IPS-18a (cell line): ENCODE data around the gene MAP3K2.
A peak's percentile ranks its signal among the peaks of the same experiment; 100 is the strongest.

Source experiments
- H3K27ac ChIP-seq: one replicate; pipeline ENCODE4 v1.5.1; 2013; ENCODE audit warnings: low read length
- H3K27me3 ChIP-seq: one replicate; pipeline ENCODE4 v1.6.1; 2013; ENCODE audit warnings: mild to moderate bottlenecking, low read length; ENCODE audit not compliant: control insufficient read depth, insufficient read depth
- H3K36me3 ChIP-seq: one replicate; pipeline ENCODE4 v1.6.1; 2013; ENCODE audit warnings: low read depth, low read length; ENCODE audit not compliant: control insufficient read depth
- H3K4me1 ChIP-seq: one replicate; pipeline ENCODE4 v1.6.1; 2013; ENCODE audit warnings: low read depth, low read length; ENCODE audit not compliant: control insufficient read depth
- H3K4me3 ChIP-seq: one replicate; pipeline ENCODE4 v1.5.1; 2013; ENCODE audit warnings: low read length
- H3K9ac ChIP-seq: one replicate; pipeline ENCODE4 v1.6.1; 2013; ENCODE audit warnings: mild to moderate bottlenecking, low read length, moderate library complexity
- H3K9me3 ChIP-seq: one replicate; pipeline ENCODE4 v1.6.1; 2013; ENCODE audit warnings: low read depth, low read length; ENCODE audit not compliant: control insufficient read depth

Gene MAP3K2

DNA sequence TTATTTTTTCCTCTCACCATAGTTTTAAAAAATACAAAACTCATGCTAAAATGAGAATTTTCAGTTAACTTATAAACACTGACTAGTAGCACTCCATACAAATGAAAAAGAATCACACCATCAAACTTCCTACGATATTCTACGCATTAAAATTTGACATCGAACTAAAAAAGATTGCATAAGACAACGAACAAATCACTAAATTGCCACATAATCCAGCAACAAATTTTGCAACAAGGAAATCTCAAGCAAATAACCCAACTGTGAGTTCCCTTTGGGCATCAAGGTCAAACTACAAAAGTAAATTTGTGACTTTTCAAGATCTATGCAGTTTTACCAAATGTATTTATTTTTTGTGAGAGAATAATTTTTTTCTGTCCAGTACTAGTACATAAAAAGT lies 1.5 kb downstream of the MAP3K2 start:
- no peak overlapping the region for H3K9ac ChIP-seq
- H3K9me3 ChIP-seq, result no peaks in the 10 kb centered on the region
- H3K27me3 ChIP-seq, result peaks cover 16% of the 10 kb centered on the region
- peaks cover 11% of the 10 kb centered on the region for H3K4me1 ChIP-seq
- no peaks in the 10 kb centered on the region for H3K36me3 ChIP-seq
- H3K27ac ChIP-seq, result no peak overlapping the region
- H3K4me3 ChIP-seq, result peak overlapping the region; percentile 92

DNA sequence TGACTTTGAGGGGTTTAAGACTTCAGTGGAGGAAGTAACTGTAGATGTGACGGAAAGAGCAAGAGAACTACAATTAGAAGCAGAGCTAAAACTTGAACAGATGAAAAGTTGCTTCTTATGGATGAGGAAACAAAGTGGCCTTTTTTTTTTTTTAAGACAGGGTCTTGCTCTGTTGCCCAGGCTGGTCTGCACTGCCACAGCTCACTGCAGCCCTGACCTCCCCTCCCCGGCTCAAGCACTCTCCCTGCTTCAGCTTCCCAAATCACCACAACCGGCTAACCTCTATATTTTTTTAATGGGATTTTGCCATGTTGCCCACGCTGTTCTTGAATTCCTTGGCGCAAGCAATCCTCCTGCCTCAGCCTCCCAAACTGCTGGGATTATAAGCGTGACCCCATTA lies 3.2 kb downstream of the MAP3K2 start:
- H3K36me3 ChIP-seq, result no peaks in the 10 kb centered on the region
- peaks cover 13% of the 10 kb centered on the region for H3K27me3 ChIP-seq
- H3K4me3 ChIP-seq, result no peak overlapping the region
- H3K27ac ChIP-seq, result no peak overlapping the region
- peaks cover 11% of the 10 kb centered on the region for H3K4me1 ChIP-seq
- no peaks in the 10 kb centered on the region for H3K9me3 ChIP-seq
- no peak overlapping the region for H3K9ac ChIP-seq

DNA sequence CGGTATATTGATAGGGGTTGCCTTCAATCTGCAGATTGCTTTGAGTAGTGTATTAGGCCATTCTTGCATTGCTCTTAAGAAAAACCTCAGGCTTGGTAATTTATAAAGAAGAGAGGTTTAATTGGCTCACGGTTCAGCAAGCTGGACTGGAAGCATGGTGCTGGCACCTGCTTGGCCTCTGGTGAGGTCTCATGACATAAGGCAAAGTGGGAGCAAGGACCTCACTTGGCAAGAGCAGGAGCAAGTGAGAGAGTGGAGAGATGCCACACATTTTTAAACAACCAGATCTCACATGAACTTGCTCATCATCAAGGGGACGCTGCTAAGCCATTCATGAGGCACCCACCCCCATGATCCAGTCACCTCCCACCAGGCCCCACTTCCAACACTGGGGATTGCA lies 4.9 kb downstream of the MAP3K2 start:
- Histone ChIP-seq H3K36me3 (no peaks in the 10 kb centered on the region), H3K9ac (no peak overlapping the region), H3K4me3 (no peak overlapping the region), H3K27me3 (no peaks in the 10 kb centered on the region), H3K9me3 (no peaks in the 10 kb centered on the region), H3K4me1 (peaks cover 4% of the 10 kb centered on the region), H3K27ac (no peak overlapping the region)

DNA sequence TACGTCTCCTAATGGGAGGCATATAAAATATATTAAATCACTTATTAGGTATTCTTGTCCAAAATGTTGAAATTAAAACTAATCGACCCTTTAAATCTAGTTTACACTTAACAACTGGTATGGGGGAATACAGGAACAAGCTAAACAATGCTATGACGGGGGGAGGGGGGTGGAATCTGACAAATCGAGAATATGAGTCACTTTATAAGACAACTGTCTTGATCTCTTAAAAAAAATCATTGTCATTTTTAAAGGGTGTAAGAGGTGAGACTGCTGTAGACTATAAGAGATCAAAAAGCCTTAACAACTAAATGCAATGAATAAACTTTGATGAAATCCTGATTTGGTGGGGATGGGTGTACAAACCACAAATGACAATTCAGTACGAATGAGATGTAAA lies 6.0 kb downstream of the MAP3K2 start:
- Histone ChIP-seq H3K4me1 (peaks cover 2% of the 10 kb centered on the region), H3K36me3 (no peaks in the 10 kb centered on the region), H3K27me3 (peaks cover under 1% of the 10 kb centered on the region), H3K27ac (no peak overlapping the region), H3K9ac (no peak overlapping the region), H3K9me3 (no peaks in the 10 kb centered on the region), H3K4me3 (no peak overlapping the region)

DNA sequence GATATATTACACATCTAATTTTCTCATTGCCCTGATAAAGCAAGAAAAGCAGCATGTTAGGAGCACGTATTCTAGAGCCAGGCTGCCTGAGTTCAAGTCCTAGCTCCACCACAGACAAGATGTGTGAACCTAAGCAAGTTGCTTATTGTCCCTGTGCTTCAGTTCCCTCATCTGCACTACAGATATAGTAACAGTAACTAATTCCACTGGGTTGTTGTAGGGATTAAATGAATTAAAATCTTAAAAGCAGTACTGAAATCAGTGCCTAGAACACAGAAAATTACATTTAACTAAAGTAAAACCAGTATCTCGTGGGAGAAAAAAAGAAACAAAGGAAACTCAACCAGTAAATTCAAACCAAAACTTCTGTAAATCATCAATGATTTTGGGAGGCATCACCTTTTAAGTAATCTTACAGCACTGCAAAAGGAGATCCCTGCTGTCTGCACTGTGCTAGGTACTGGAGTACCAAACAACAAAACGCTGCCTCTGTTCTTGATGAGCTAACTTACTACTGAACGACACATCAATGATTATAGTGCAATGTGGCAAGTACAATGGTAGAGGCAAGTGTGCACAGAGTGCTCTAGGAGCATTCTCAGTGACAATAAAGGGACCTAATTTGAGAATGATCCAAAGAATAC lies 7.9 kb downstream of the MAP3K2 start:
- H3K36me3 ChIP-seq, result no peaks in the 10 kb centered on the region
- H3K9me3 ChIP-seq, result no peaks in the 10 kb centered on the region
- H3K9ac ChIP-seq, result no peak overlapping the region
- H3K27ac ChIP-seq, result no peak overlapping the region
- peaks cover 11% of the 10 kb centered on the region for H3K4me1 ChIP-seq
- H3K27me3 ChIP-seq, result peaks cover 5% of the 10 kb centered on the region
- no peak overlapping the region for H3K4me3 ChIP-seq

DNA sequence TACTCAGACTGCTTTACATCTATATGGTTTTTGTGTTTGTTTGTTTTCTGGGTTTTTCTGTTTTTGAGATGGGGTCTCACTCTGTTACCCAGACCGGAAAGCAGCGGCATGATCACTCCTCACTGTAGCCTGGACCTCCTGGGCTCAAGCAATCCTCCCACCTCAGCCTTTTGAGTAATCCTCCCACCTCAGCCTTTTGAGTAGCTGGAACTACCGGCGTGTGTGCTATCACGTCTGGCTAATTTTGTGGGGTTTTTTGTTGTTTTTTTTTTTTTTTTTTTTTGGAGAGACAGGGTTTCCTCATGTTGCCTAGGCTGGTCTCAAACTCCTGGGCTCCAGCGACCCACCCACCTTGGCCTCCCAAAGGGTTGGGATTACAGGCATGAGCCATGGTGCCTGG lies 9.1 kb downstream of the MAP3K2 start:
- Histone ChIP-seq H3K4me3 (no peak overlapping the region), H3K36me3 (no peaks in the 10 kb centered on the region), H3K27me3 (peaks cover 15% of the 10 kb centered on the region), H3K9ac (no peak overlapping the region), H3K9me3 (peaks cover 1% of the 10 kb centered on the region), H3K4me1 (peaks cover 11% of the 10 kb centered on the region), H3K27ac (no peak overlapping the region)

DNA sequence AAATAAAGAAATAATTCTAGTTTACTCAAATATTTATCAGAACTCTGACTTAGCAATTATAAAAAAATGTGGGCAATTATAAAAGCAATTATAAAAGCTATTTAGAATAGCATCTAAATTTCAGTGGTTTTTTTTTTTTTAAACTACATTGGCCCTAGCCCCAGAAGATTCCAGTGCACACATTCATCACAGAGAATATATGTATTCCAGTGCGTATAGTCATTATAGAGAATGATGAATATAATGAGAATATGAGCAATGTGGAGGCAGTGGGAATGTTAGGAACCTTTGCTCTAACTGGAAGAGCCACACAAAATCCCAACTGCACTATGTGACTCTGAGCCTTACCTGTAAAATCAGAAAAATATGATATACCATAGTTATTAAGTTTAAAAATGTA lies 10.5 kb downstream of the MAP3K2 start:
- peaks cover 29% of the 10 kb centered on the region for H3K27me3 ChIP-seq
- no peak overlapping the region for H3K9ac ChIP-seq
- peaks cover 9% of the 10 kb centered on the region for H3K9me3 ChIP-seq
- H3K4me3 ChIP-seq, result no peak overlapping the region
- H3K36me3 ChIP-seq, result no peaks in the 10 kb centered on the region
- H3K4me1 ChIP-seq, result peaks cover 15% of the 10 kb centered on the region
- no peak overlapping the region for H3K27ac ChIP-seq

DNA sequence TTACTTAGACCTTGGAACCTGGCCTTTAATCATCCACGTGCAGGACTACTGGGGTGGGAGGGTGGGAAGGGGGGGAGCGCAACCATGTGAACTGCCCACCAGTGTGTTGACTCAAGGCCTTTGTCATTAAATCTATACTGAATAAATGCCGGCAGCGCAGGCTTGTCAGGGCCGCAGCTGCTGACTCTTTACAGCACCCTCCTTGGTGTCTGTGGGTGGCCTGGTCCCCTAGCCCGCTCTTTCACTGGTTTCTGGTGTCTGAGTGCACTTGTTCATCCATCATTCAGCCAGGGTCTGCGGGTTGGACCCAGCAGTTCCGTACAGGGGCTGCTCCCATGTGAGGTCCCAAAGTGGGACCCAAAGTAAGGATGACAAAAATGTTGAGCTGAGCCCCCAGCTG lies 11.5 kb downstream of the MAP3K2 start:
- H3K4me3 ChIP-seq, result no peak overlapping the region
- no peak overlapping the region for H3K27ac ChIP-seq
- H3K27me3 ChIP-seq, result peaks cover 39% of the 10 kb centered on the region
- peaks cover 15% of the 10 kb centered on the region for H3K4me1 ChIP-seq
- no peak overlapping the region for H3K9ac ChIP-seq
- peaks cover 9% of the 10 kb centered on the region for H3K9me3 ChIP-seq
- H3K36me3 ChIP-seq, result no peaks in the 10 kb centered on the region

DNA sequence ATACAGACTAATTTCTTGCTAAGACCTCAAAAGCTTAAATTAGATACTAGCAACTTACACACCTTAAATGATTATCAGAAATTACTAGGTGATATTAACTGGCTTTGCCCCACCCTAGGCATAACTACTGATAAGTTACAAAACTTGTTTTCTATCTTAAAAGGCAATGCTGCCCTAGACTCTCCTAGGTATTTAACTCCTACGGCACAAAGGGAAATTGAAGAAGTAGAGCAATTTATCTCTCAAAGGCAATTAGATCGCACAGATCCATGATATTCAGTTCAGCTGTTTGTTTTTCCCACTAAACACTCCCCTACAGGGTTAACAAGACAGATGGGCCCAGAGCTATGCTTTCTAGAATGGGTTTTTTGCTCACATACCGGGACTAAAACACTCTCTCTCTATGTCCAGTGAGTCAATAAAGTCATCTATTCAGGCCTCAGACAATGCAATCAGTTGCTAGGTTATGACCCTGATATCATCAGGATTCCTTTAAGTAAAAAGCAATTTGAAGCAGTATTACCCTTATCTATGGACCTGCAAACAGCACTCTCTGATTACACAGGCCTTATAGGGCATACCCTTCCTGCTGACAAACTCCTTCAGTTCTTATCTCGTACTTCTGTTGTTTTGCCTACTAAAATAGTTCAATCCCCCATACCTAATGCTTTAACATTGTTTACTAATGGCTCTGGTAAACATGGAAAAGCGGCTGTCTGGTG lies 14.3 kb downstream of the MAP3K2 start:
- H3K4me1 ChIP-seq, result peaks cover 28% of the 10 kb centered on the region

DNA sequence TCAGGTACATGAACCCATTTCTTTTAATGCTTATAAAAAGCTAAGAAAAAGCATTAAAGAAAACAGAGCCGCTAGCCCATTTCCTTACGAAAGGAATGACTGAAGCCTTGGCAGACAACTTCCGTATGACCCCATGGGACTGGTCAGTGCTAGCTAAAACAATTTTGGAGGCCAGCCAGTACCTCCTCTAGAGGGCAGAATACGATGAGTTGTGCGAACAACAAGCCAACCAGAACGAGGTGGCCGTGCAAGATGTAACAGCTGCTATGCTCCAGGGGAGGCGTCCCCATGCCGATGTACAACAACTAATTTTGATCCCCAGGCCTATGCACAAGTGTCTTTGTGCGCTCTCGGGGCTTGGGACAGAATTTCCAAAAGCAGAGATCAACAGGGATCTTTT lies 16.7 kb downstream of the MAP3K2 start:
- Histone ChIP-seq H3K9me3 (peaks cover 9% of the 10 kb centered on the region), H3K27me3 (peaks cover 86% of the 10 kb centered on the region), H3K4me3 (peak overlapping the region; percentile 28), H3K4me1 (peaks cover 23% of the 10 kb centered on the region), H3K9ac (no peak overlapping the region), H3K27ac (no peak overlapping the region), H3K36me3 (no peaks in the 10 kb centered on the region)

More for the DNA sequence above, 14.3 kb downstream of the MAP3K2 start:
- H3K27me3 ChIP-seq, result peaks cover 67% of the 10 kb centered on the region
- no peaks in the 10 kb centered on the region for H3K36me3 ChIP-seq
- no peak overlapping the region for H3K9ac ChIP-seq
- H3K4me3 ChIP-seq, result no peak overlapping the region
- no peak overlapping the region for H3K27ac ChIP-seq
- peaks cover 9% of the 10 kb centered on the region for H3K9me3 ChIP-seq

DNA sequence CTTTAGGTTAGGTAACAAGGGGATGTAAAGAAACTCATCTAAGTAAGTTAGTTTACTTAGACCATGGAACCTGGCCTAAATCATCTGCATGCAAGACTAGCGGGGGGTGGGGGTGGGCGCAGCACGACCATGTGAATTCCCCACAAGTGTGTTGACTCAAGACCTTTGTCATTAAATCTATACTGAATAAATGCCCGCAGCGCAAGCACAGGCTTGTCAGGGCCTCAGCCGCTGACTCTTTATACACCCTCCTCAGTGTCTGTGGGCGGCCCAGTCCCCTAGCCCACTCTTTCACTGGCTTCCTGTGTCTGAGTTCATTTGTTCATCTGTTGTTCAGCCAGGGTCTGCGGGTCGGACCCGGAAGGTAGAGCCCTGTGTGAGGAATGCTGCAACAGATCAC lies 17.8 kb downstream of the MAP3K2 start:
- H3K9ac ChIP-seq, result no peak overlapping the region
- no peaks in the 10 kb centered on the region for H3K36me3 ChIP-seq
- H3K27me3 ChIP-seq, result peaks cover 93% of the 10 kb centered on the region
- H3K4me1 ChIP-seq, result peaks cover 24% of the 10 kb centered on the region
- H3K27ac ChIP-seq, result no peak overlapping the region
- peaks cover 9% of the 10 kb centered on the region for H3K9me3 ChIP-seq
- peak overlapping the region; percentile 28 for H3K4me3 ChIP-seq

DNA sequence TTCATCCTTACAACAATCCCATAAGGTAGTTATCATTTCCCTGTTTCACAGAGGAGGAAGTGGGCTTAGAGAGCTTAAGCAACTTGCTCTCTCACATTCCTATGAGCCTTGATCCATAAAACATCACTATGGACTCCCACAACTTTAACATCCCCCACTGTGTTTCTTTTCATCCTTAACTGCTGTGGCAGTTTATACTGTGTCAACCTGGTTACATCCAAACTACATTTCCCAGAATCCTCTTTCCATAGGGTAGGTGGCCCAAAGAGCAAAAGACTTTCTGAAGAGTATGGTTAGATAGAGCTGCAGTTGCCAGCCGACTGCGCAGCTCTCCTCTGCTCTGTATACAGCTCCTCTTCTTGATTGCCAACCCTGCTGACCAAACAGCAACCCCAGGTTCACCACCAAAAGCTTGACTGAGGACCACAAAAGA lies 22.5 kb downstream of the MAP3K2 start:
- Histone ChIP-seq H3K27me3 (peaks cover 49% of the 10 kb centered on the region), H3K4me3 (no peak overlapping the region), H3K36me3 (no peaks in the 10 kb centered on the region), H3K9ac (no peak overlapping the region), H3K27ac (no peak overlapping the region), H3K9me3 (no peaks in the 10 kb centered on the region), H3K4me1 (peaks cover 18% of the 10 kb centered on the region)
